ENCODE data around the gene USP33.

DNA sequence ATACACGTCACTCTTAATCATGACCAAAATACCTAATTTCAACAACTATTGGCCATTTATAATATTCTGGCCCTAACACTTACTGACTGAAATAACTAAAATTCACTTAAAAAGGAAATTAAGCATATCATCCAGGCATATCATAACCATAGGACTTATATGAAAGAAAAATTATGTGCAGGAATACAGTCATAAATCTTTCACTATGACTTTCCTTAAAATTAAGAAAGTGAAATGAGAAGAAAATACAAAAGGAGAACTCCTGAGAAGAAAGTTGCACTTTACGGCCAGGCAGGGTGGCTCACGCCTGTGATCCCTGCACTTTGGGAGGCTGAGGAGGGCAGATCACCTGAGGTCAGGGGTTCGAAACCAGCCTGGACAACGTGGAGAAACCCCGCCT lies 86.6 kb downstream of the USP33 start:
- TF ChIP-seq POLR2A (IDR thresholded peaks at IDR 0.05) (no peak), CTCF (IDR thresholded peaks at IDR 0.05) (no peak)
